Medulla oblongata (tissue), 1 donor: ENCODE measurements around the gene PCED1B.
A peak's percentile ranks its signal among the peaks of the same experiment; 100 is the strongest.

Experiments used
- DNase-seq: peaks from one replicate; pipeline ENCODE4 v3.0.0-alpha.2; 2015; ENCODE audit errors: extremely low spot score

The PCED1B gene

GRCh38 chr12:47067771-47068431 lies 11.5 kb upstream of the PCED1B start:
- no peak for DNase-seq

- DNase-seq = no peak
These were observed 10.9 kb upstream of the PCED1B start for GRCh38 chr12:47068539-47068938.

DNA sequence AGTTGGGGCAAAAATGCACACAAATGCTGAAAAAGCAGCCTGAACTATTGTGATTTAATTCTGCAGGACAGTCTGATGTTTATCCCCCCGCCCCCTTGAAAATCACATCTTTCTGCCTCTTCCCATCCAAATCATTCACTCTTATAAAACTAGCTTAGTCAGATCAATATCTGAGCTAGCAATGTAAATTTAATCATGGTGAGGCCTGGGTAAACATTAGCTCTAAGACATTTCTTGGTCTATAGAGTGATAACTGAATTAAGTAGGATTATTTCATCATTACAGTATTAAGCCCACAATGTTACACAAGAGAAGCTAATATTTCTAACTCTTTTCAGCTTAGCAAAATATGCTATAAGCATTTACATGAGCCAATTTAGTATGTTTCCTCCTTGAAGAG lies 9.1 kb upstream of the PCED1B start:
- DNase-seq = no peak

- DNase-seq = no peak
These were observed 8.1 kb upstream of the PCED1B start for GRCh38 chr12:47071241-47071852.

- no peak for DNase-seq
These were observed 5.5 kb upstream of the PCED1B start for GRCh38 chr12:47073951-47074350.

DNA sequence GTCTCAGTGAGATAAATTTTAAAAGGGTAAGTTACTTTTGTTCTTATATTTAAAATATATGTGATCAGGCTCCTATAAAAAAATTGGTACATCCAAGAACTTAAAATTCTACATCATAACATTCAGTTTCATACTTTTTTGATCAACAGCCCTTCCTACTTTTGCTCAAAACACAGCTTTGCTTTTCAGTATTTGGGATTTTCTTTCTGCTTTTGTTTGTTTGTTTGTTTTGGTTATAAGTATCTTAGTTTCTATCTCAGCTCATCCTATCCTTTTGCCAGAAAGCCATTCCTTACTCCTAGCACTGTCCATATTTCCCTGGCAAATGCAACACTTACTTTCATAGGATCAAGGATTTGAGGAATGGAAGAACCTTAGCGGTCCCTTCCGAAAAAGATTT lies 4.7 kb upstream of the PCED1B start:
- DNase-seq = no peak

GRCh38 chr12:47075192-47076084 lies 4.0 kb upstream of the PCED1B start:
- DNase-seq = no peak

- no peak for DNase-seq
These were observed 2.0 kb upstream of the PCED1B start for GRCh38 chr12:47077206-47078085.

DNA sequence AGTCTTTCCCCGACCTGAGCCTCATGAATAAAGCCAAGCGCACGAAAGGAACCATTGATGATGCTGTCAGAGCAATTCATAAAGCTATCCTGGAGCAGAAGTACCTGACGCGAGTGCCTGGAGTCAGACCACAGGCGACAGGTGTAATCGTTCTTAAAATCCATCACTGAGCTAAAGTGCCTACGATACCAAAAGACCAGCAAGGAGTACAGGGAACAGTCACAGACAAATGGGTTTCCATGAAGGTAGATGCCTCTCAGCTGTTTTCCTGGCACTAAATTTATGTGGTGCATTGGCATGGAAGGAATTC lies 1.4 kb upstream of the PCED1B start:
- DNase-seq = no peak

DNA sequence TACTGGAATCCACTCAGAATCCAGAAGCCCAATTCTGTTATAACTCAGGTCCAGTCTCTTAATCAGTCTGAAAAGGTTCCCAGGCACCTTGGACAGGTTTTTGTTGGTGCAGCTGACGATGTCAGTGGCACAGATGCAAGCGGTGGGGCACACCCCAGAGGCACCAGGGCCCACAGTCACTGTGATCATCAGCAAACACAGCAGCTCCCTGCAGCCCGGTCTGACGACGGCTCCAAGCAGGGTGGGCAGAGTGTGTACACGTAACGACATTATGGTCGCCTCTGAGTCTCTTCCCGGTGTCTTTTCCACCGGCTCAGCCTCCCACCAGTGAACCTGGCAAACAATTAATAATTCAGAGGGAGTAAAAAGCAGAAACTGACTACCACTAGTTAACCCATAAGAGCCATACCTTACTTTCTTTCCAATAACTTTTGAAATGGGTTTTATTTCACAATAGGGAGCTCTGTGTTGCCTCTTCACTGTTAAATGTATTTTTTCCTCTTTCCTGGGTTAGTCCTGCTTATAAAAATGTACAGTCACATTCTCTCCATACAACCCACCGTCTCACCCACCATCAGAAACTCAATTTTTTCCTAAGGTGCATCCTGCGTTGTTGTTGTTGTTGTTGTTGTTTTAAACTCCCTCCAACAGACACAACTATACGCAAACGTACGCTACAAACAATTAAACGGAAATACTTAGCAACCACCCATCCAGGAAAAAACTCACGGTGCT lies 521 bp upstream of the PCED1B start:
- DNase-seq = peak; percentile 17

- peak; percentile 43 for DNase-seq
These were observed 732 bp downstream of the PCED1B start for GRCh38 chr12:47079981-47080724.

DNA sequence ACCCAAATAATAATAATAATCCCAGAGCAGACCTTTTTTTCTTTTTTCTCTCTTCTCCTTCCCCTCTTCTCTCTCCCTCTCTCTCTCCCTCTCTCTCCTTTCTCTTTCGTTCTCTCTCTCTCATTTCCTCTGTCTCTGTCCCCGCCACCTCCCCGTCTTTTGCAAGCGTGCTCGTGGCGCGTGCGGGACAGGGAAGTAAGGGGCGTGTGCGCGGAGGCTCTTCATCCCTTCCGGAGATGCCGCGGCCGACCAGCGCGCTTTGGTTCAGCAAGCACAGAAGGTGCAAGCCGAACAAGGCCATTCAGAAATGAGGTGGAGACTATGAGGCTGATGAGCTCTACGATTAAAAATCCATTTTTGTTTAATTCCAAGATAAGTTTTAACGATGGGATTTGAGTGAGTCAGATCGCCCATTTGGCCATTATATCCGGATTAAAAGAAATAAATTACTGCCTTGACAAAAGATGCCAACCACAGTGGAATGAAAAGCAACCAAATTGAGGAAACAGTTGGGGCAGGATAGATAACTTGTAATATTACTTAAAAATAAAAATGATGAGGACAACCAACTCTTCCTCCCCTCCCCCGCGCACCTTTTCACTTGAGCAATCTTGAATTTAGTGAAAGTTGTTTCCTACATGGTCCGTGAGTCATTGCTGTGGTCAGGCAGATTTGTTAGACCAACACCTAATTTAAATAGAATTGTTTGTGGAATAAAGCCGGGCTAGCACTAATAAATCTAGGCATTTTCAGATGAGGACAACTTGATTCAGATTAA lies 1.5 kb downstream of the PCED1B start:
- peak; percentile 48 for DNase-seq

- DNase-seq = no peak
These were observed 2.9 kb downstream of the PCED1B start for GRCh38 chr12:47082283-47082682.

DNA sequence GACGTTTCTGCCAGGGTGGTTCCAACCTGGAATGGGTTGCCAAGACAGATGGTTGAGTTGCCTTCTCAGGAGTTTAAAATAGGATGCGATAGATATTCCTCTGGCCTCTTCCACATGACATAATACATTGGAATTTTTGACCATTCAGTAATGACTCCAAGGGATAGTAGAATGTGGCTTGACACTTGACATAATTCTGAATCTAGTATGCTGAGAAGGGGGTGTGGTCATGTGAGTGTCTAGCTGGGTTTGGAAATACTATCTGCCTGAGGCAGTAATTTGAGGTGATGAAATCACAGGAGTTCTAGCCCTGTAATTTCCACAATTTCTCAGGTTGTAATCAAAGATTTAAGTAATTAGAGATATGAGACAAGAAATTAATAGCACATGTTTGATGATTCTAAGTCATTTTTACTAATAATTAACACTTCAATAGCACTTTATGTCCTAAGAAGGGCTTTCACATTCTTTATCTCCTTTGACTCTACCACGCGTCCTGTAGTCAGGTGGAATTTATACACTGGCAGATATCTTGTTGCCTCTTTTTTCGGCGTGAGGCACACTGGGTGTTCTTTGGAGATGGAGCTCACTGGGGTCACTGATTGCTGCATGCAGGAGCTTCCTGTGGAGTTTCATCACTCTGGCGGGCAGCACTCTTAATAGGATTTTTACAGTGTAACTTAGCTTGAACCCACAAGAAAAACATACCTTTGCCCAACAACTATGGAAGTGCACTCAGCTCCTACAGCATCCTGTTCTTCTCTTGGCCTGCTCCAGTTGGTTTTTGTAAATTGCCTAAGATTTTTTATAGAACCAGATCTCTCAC lies 3.6 kb downstream of the PCED1B start:
- no peak for DNase-seq

DNA sequence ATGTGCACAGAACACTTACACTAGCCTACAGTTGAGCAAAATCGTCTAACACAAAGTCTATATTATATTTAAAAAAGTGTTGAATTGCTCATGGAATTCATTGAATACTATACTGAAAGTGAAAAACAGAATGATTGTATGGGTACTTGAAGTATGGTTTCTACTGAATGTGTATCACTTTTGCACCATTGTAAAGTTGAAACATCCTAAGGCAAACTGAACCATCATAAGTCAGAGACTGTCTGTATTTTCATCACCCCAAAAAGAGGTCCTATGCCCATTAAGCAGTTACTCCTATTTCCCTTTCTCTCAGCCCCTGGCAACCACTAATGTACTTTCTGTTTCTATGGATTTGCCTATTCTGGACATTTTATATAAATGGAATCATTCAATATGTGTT lies 4.8 kb downstream of the PCED1B start:
- no peak for DNase-seq

- DNase-seq = peak; percentile 15
These were observed 6.4 kb downstream of the PCED1B start for GRCh38 chr12:47085815-47086252.

- DNase-seq = no peak
These were observed 7.8 kb downstream of the PCED1B start for GRCh38 chr12:47087088-47087688.
